ENCODE data around the gene PRR13. TPM values are rescaled to one million over a fixed set of nuclear protein-coding genes. Genes with fewer than 3 reads are reported as not detected.

Gene PRR13
- total and polyA plus RNA-seq, 9 of the 15 experiments (the other 6 are each of a cell fraction or from before 2014, with no cell fraction given), result 117 to 835 (median 285) TPM

DNA sequence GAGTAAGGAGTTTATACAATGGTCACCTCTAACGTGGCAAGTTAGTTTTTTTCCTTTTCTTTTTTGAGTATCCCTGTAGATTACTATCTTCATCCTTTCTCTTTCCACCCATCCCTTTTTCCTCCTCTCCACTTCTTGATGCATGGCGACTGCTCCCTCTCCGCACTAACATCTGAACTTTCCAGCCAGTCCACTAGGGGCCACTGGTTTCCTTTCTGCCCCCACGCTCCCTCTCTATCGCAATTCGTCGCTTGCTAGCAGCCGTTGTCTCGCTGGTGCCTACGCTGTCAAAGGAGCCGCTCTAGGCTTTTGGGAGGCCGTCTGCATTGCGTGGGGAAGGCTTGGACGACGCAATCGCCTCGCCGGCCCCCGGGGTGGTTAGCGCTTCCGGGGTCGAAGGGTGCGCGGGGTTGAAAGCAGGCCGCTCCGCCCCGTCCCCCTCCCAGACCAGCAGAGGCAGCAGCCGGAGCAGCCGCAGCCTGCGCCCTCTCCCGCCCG, 10.2 kb downstream of the PRR13 start, which contains the start of gene PCBP2 (continued):
- TF ChIP-seq, protein P1, sequence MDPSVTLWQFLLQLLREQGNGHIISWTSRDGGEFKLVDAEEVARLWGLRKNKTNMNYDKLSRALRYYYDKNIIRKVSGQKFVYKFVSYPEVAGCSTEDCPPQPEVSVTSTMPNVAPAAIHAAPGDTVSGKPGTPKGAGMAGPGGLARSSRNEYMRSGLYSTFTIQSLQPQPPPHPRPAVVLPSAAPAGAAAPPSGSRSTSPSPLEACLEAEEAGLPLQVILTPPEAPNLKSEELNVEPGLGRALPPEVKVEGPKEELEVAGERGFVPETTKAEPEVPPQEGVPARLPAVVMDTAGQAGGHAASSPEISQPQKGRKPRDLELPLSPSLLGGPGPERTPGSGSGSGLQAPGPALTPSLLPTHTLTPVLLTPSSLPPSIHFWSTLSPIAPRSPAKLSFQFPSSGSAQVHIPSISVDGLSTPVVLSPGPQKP (CRISPR knock-in tag; IDR thresholded peaks at IDR 0.05), result no peak
- TF ChIP-seq SMAD2 (IDR thresholded peaks at IDR 0.05; ENCODE audit: low read depth, low read length) (no peak), MIER1 (IDR thresholded peaks at IDR 0.05; ENCODE audit: low read depth) (0 out of 2 replicates have a peak, but pooled peaks have one; percentile 42), STAT5A (IDR thresholded peaks at IDR 0.05; ENCODE audit: borderline replicate concordance, low read length) (peak; percentile 48; the same call in 1 of the 2 replicates), SMARCA4 (IDR thresholded peaks at IDR 0.05) (peak; percentile 33; the same call in 1 of the 2 replicates), SMARCE1 (IDR thresholded peaks at IDR 0.05) (peak; percentile 44; the same call in 1 of the 2 replicates), ZZZ3 (IDR thresholded peaks at IDR 0.05) (peak; percentile 91), BRD9 (IDR thresholded peaks at IDR 0.05; ENCODE audit: low read depth, partially characterized antibody) (peak; percentile 60), NFRKB (IDR thresholded peaks at IDR 0.05; ENCODE audit: low read depth) (peak; percentile 62), ELF4 (CRISPR knock-in tag; IDR thresholded peaks at IDR 0.05) (0 out of 2 replicates have a peak, but pooled peaks have one; percentile 48), KDM5B (IDR thresholded peaks at IDR 0.05; ENCODE audit: insufficient replicate concordance, low read depth, low read length) (peak; percentile 75), RAD51 (IDR thresholded peaks at IDR 0.05; ENCODE audit: borderline replicate concordance, low read depth) (peak; percentile 10; the same call in 1 of the 2 replicates), SP1 (CRISPR knock-in tag; IDR thresholded peaks at IDR 0.05) (peak; percentile 96), BCL6 (CRISPR knock-in tag; IDR thresholded peaks at IDR 0.05) (no peak), PTBP1 (IDR thresholded peaks at IDR 0.05; ENCODE audit: low read depth, low read length) (no peak), JUND (IDR thresholded peaks at IDR 0.05; ENCODE audit: borderline replicate concordance, low read depth, low read length) (peak; percentile 81), JUND (tag; IDR thresholded peaks at IDR 0.05; ENCODE audit: borderline replicate concordance, low read depth, low read length) (no peak; the same call in 2 of the 3 replicates), EGR1 (conservative IDR thresholded peaks at IDR 0.05) (peak; percentile 94), BHLHE40 (IDR thresholded peaks at IDR 0.05; ENCODE audit: low read length) (peak; percentile 53; the same call in 1 of the 2 replicates)
- TF ChIP-seq, protein P2, sequence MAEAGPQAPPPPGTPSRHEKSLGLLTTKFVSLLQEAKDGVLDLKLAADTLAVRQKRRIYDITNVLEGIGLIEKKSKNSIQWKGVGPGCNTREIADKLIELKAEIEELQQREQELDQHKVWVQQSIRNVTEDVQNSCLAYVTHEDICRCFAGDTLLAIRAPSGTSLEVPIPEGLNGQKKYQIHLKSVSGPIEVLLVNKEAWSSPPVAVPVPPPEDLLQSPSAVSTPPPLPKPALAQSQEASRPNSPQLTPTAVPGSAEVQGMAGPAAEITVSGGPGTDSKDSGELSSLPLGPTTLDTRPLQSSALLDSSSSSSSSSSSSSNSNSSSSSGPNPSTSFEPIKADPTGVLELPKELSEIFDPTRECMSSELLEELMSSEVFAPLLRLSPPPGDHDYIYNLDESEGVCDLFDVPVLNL (CRISPR knock-in tag; IDR thresholded peaks at IDR 0.05; ENCODE audit: low read depth), result 0 out of 2 replicates have a peak, but pooled peaks have one; percentile 28
- TF ChIP-seq, protein P3, sequence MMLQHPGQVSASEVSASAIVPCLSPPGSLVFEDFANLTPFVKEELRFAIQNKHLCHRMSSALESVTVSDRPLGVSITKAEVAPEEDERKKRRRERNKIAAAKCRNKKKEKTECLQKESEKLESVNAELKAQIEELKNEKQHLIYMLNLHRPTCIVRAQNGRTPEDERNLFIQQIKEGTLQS (IDR thresholded peaks at IDR 0.05), result peak; percentile 79
- TF ChIP-seq, protein P3 (CRISPR knock-in tag; conservative IDR thresholded peaks at IDR 0.05), result peak; percentile 88
- TF ChIP-seq, protein P4, sequence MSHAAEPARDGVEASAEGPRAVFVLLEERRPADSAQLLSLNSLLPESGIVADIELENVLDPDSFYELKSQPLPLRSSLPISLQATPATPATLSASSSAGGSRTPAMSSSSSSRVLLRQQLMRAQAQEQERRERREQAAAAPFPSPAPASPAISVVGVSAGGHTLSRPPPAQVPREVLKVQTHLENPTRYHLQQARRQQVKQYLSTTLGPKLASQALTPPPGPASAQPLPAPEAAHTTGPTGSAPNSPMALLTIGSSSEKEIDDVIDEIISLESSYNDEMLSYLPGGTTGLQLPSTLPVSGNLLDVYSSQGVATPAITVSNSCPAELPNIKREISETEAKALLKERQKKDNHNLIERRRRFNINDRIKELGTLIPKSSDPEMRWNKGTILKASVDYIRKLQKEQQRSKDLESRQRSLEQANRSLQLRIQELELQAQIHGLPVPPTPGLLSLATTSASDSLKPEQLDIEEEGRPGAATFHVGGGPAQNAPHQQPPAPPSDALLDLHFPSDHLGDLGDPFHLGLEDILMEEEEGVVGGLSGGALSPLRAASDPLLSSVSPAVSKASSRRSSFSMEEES (CRISPR knock-in tag; IDR thresholded peaks at IDR 0.05), result no peak
- TF ChIP-seq, protein P5, sequence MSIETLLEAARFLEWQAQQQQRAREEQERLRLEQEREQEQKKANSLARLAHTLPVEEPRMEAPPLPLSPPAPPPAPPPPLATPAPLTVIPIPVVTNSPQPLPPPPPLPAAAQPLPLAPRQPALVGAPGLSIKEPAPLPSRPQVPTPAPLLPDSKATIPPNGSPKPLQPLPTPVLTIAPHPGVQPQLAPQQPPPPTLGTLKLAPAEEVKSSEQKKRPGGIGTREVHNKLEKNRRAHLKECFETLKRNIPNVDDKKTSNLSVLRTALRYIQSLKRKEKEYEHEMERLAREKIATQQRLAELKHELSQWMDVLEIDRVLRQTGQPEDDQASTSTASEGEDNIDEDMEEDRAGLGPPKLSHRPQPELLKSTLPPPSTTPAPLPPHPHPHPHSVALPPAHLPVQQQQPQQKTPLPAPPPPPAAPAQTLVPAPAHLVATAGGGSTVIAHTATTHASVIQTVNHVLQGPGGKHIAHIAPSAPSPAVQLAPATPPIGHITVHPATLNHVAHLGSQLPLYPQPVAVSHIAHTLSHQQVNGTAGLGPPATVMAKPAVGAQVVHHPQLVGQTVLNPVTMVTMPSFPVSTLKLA (conservative IDR thresholded peaks at IDR 0.05), result peak; percentile 62 to 77; a peak in 3 of 4 replicates

Data from K562 (cell line).